ENCODE data around the gene SCAMP2.

SCAMP2 gene

DNA sequence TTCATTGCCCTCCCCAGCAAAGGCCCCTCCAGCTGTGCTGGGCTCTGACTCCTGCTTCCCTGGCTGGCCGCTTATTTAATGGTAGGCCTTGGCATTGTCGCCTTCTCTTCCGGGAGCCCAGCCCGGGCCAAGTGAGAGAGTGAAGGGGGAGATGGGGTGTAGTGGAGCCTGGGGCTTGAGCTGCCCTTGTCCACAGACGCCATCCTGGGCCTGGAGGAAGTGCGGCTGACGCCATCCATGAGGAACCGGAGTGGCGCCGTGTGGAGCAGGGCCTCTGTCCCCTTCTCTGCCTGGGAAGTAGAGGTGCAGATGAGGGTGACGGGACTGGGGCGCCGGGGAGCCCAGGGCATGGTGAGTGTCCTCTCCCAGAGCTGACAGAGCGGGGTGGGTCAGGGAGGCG, 57.2 kb downstream of the SCAMP2 start:
- DNase-seq (ENCODE audit: low read depth) = no peak

- no peak for DNase-seq (ENCODE audit: low read depth)
These were observed 57.8 kb downstream of the SCAMP2 start for GRCh38 chr15:74815121-74815934.

DNA sequence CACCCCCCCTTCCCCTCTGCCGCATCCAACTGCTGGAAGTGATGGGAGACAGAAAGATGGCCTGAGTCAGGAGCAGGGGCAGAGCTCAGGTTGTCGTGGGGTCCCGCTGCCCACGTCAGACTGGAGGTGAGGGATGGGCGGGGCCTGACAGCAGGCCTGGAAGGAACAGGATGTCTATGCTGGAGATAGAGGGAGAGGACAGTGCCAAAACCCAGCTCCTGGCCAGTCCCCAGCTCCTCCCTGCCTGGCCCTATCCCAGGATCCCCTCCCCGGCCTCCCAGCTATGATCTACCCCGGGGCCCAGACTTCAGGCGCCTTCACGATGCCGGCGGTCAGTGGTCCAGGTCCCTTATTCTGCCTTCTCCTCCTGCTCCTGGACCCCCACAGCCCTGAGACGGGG, 60.6 kb downstream of the SCAMP2 start, which contains the start of gene LMAN1L:
LMAN1L (plus strand) TSS at position 303 of the 400 bp plus-strand sequence; CDS start at position 323, 20 bp downstream.
- DNase-seq (ENCODE audit: low read depth) = no peak

DNA sequence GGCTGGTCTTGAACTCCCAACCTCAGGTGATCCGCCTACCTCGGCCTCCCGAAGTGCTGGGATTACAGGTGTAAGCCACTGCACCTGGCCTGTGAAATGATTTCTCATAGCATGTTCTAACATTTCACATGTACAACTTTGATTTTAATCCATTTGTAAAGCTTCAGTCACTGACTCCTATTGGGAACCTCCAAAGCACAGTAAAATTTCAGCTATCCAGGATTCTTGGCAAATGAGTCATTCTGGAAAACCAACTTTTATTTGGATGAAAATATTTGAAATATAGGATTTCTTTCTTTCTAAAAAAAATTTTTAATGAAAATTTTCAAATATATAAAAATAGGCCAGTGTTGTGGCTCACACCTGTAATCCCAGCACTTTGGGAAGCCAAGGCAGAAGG, 63.2 kb downstream of the SCAMP2 start:
- no peak for DNase-seq (ENCODE audit: low read depth)

- no peak for DNase-seq (ENCODE audit: low read depth)
These were observed 63.9 kb downstream of the SCAMP2 start for GRCh38 chr15:74809242-74809641.

DNA sequence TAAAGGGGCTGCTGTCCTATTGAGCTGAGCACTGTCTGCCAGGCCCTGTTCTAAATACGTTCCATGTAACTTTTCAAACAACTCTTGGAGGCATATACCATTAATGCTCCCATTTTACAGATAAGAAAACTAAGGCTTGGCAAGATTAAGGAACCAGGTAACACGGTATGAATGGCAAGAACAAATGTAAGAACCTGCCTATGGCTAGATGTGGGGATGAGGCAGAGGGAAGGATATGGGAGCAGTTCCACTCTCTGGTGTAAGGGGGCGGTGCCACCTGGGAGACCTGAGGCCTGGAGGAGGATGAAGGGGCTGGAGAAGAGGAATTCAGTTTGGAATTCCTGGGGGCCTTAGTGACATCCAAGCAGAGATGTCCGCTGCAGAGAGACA, 64.3 kb downstream of the SCAMP2 start:
- DNase-seq (ENCODE audit: low read depth) = no peak

GRCh38 chr15:74808078-74808839, 64.9 kb downstream of the SCAMP2 start:
- DNase-seq (ENCODE audit: low read depth) = no peak

DNA sequence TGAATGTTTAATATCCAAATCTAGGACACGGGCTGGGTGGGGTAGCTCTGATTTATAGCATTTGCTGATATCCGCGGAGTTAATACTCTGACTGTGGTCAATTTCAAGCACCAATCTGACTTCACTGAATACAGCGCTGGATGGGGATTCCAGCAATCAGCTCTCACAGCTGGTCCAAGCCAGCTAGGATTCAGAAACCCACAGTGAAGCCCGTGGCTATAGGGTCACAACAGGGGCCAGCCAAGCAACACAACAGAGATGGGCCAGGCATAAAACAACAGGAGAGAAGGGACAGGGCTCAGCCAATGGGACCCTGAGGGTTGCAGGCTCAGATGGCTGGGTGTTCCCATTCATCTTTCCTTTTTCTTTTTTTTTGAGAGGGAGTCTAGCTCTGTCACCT, 65.9 kb downstream of the SCAMP2 start:
- no peak for DNase-seq (ENCODE audit: low read depth)

DNA sequence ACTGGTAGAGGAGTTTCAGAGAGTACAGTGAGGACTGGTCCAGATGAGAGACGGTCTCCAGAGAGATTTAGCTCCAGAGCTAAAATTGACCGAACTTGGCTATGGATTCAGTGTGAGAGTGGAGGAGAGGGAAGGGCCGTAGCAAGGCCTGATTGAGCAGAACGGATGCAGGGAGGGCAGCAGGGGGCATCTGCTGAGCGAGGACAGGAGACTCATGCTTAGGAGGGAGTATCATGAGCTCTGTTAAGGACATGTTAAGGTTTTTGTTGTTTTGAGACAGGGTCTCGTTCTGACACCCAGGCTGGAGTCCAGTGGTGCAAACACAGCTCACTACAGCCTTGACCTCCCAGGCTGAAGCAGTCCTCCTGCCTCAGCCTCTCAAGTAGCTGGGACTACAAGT, 68.2 kb downstream of the SCAMP2 start:
- no peak for DNase-seq (ENCODE audit: low read depth)

GRCh38 chr15:74802862-74803447, 70.2 kb downstream of the SCAMP2 start:
- no peak for DNase-seq (ENCODE audit: low read depth)

GRCh38 chr15:74802290-74802689, 70.9 kb downstream of the SCAMP2 start:
- no peak for DNase-seq (ENCODE audit: low read depth)

- DNase-seq (ENCODE audit: low read depth) = no peak
These were observed 71.7 kb downstream of the SCAMP2 start for GRCh38 chr15:74801311-74801997.

GRCh38 chr15:74800559-74801094, 72.5 kb downstream of the SCAMP2 start:
- DNase-seq (ENCODE audit: low read depth) = no peak

GRCh38 chr15:74799856-74800558, 73.2 kb downstream of the SCAMP2 start:
- DNase-seq (ENCODE audit: low read depth) = peak; percentile 75

DNA sequence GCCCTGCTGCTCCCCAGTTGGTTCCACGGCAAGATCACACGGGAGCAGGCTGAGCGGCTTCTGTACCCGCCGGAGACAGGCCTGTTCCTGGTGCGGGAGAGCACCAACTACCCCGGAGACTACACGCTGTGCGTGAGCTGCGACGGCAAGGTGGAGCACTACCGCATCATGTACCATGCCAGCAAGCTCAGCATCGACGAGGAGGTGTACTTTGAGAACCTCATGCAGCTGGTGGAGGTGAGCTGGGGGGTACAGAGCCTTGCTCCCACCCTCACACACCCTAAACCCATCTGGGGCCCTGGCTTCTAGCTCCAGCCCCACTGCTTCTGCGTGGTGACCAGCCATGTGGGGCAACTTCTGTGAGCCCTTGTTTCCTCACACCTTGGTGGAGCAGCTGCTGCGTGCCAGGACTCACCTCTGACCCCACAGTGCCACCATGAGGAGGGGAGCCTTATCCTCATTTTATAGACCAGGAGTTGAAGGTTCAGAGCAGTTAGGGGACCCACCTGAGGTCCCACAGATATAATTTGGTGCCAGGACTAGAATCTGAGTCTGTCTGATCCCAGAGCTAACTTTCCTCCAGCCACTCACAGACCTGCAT, 73.8 kb downstream of the SCAMP2 start:
- no peak for DNase-seq (ENCODE audit: low read depth)

DNA sequence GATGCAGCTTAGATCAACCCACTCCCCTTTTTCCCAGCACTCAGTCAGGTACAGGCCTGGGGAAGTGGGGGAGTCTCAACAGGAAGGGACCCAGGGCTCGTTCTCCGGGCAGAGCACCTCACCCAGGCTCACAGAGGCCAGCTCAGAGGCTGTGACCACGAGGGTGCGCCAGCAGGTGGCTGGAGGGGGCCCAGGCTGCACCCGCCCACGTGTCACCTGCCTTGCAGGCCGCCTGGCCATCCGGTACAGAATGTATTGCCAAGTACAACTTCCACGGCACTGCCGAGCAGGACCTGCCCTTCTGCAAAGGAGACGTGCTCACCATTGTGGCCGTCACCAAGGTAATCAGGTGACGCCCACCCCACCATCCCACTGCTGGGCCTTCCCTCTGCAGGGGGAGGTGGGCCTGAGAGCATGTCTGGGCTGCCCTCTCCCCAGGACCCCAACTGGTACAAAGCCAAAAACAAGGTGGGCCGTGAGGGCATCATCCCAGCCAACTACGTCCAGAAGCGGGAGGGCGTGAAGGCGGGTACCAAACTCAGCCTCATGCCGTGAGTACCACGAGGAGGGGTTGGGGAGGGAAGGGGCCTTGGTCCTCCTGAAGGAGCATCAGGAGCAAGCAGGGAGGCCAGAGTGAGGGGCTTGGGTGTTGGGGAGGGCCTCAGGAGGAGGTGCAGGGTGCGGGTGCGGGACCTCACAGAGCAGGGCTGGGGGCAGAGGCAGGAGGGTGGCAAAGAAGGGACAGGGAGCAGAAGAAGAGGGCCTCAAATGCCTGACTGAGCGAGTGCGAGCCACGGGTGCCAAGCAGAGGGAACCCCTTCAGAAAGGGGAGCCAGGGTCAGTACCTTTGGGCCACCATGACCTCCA, 74.5 kb downstream of the SCAMP2 start:
- no peak for DNase-seq (ENCODE audit: low read depth)

- DNase-seq (ENCODE audit: low read depth) = no peak
These were observed 77.1 kb downstream of the SCAMP2 start for GRCh38 chr15:74795966-74796625.

- DNase-seq (ENCODE audit: low read depth) = no peak
These were observed 78.2 kb downstream of the SCAMP2 start for GRCh38 chr15:74794970-74795349.

DNA sequence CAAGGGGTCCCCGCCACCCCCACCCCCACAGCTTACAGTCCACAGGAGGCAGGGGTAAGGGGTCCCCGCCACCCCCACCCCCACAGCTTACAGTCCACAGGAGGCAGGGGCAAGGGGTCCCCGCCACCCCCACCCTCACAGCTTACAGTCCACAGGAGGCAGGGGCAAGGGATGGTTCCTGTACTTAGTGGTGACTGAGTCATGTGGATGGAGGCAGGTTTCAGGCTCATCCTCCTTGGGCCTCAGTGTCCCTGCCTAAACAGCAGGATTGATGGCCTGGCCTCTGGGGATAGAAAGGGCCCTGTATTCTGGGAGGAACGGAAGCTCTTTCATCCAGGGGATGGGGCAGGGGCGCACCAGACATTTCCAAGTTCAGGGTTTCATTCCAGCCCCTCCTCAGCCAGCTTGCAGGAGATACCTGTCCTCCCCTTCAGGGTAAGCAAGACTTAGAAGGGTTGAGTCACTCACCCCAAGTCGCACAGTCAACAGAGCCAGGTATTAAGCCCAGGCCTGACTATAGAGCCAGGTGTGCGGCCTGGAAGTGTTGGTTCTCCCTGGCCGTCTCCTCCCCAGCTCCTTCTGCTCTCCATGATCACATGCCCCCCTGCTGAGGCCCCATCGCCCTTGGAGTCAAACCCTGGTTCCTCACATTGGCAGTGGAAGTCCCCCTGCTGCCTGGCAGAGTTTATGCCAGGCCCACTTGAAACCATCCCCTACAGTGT, 78.8 kb downstream of the SCAMP2 start:
- no peak for DNase-seq (ENCODE audit: low read depth)

Measured in stimulated activated CD8-positive, alpha-beta memory T cell treated with anti-CD3 and anti-CD28 coated beads, Interleukin-12 subunit alpha, Interleukin-12 subunit beta, amount 100 ng/mL, for 1 hour (primary cell).